HG02852 (cell line): ENCODE results near the gene CDK18.

Experiments
- ATAC-seq: cut with Tn5 transposase; IDR thresholded peaks from one replicate; pipeline ENCODE4 v1.9.1; 2021; ENCODE audit warnings: mild to moderate bottlenecking, moderate library complexity; ENCODE audit not compliant: unreplicated experiment

The CDK18 gene

DNA sequence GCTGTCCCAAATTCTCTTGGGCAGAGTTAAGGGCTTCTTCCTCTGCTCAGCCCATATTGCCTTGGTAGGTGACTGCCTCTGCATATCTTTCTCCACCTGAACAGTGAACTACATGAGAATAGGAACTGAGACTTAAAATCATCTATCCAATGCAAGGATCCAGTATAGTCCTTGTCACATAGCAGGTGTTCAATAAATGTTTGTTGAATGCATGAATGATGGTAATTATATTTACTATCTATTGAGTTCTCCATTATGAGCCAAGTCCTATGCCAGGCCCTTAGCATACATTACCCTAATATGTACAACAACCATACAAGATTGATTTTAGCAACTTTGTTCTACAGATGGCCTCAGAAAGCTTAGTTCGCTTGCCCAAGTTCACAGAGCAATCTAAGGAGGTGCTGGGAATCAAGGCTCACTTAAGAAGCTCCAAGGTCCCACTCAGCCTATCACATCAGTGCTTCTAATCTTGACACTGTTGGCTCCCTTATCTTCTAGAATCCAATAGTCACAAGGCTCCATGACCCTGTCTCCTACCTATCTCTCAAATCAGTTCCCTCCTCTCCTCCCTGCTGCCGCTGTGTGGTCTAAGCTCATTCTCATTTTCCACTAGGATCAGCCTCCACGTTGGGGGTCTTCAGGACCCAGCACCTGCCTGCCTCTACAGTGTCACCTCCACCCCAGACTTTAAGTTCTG, 2.2 kb upstream of the CDK18 start:
- ATAC-seq = no peak

DNA sequence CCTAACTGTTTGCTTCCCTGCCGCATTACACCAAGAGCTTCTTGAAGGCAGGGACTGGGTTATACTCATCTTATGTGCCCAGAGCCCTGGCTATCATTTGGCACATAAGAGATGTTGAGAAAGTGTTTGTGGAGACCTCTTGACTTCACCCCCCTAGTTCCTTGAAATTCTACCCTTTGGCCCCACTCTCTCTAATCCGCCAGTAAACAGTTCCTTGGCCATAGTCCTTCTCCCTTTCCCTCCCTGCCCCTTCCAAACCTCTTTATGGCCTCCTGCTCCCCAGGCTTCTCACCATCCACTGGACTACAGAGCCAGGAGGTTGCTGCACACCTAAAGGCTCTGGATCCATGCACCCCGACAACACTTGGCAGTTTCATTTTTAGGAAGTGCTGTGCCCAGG, 1.5 kb upstream of the CDK18 start:
- no peak for ATAC-seq

- ATAC-seq = no peak
Observed at GRCh38 chr1:205505076-205505729, 734 bp downstream of the CDK18 start.

DNA sequence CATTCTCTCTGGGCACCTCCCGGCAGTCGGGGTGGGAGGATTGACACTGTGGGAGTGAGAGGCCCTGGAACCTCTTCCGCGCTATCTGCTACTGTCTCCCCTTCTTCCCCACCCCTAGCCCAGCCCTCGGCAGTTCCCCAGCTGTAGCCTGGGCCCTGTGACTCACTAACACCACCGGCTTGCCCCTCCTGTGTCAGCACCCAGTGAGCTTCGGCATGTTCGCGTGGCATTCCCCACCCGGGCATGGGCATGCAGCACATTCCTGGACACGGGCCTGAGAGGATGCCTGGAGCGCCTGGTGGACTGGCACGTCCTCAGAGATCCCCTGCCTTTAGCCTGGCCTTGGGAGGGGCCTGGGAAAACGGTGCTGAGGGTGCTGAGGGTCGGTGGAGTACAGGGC, 1.3 kb downstream of the CDK18 start:
- ATAC-seq = no peak

- ATAC-seq = no peak
Observed at GRCh38 chr1:205506409-205507200, 2.1 kb downstream of the CDK18 start.

DNA sequence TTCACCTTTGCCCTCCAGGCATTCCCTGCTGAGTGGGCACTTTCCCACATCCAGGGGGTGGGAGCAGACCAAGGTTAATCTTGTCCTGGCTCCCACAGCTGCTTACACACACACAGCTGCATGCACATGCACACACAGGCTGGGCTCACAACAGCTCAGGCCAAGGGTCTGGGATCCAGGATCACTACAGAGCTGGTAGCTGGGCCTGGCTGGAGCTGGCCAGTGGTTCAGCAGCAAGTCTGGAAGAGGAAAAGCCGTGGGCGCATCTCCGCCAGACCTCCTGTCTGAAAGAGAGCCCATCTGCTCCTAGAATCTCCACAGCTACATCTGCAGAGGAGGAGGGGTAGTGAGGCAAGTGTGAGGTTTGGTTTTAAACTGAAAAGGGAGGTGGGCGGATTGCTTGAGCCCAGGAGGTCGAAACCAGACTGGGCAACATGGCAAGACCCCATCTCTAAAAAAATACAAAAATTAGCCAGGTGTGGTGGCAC, 3.8 kb downstream of the CDK18 start:
- ATAC-seq = no peak

DNA sequence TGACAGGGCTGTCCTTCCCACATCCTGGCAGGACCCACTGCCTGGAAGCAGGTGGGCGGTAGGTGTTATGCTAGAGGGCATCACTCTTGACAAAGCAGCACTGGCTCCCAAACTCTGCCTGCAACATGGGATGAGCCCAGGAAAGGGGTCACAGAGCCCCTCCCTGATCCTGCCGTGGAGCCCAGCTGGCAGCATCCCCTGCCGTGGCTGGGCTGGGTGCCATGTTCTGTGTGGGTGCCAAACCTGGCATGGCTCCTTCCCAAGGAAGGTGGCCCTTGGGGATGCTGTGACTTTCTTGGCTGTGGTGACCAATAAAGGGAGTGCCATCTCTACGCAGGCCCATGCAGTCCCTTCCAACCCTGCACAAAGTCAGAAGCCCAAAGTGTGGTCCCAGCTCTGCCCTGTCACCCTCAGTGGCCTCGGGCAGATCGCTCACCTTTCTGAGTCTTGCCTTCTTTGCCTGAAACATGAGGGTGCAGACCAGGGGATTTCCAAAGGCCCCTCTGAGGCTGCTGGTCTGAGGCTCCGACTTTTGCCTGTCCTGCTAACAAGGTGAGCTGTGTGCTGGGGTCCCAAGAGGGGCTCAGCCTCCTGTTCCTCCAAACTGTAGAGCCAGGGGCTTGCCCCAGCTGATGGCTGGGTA, 6.0 kb downstream of the CDK18 start:
- no peak for ATAC-seq

GRCh38 chr1:205510951-205511330, 6.5 kb downstream of the CDK18 start:
- no peak for ATAC-seq

DNA sequence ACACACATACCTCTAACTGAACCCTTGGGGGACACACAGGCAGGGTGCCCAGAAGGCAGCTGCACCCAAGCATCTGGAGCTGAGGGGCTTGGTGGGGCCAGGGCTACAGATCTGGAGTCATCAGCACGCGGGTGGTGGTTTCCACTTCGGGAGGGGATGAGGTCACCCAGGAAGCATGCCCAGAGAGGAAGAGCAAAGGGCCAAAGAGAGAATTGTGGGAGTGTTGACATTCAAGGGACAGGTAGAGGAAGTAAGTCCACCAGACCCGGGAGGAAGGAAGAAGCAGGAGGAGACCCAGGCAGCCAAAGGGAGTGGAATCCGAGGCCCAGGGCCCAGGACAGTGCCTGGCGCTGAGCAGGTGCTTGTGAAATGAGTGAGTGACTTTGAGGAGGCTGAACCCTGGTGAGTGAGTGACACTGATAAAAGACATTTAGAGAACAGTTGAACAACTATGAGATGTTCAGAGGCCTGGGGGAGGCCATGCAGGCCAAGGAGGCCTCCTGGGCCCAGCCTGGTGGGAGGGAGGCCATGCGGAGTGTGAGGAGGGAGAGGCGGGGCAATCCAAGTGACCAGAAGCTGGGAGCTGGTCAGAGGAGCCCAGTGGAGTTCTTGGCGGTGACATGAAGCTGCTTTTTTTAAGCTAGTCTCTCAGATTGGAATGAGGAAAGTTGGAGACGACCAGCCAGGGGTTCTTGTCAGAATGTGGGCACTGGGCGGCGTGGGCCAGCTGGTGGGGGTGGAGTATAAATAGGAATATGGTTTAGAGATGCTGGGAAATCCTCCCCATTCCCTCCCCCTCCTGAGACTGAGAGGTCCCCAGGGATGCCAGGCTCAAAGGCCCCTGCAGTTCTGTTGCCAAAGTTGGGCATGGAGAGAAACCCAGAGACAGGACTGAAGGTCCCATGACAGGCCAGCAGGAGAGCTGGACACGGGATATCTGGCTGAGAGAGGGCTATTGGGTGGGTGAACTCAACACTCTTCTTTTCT, 7.9 kb downstream of the CDK18 start:
- ATAC-seq = no peak

- ATAC-seq = no peak
Observed at GRCh38 chr1:205513774-205514173, 9.3 kb downstream of the CDK18 start.

- ATAC-seq = no peak
Observed at GRCh38 chr1:205514211-205515142, 10.0 kb downstream of the CDK18 start.

DNA sequence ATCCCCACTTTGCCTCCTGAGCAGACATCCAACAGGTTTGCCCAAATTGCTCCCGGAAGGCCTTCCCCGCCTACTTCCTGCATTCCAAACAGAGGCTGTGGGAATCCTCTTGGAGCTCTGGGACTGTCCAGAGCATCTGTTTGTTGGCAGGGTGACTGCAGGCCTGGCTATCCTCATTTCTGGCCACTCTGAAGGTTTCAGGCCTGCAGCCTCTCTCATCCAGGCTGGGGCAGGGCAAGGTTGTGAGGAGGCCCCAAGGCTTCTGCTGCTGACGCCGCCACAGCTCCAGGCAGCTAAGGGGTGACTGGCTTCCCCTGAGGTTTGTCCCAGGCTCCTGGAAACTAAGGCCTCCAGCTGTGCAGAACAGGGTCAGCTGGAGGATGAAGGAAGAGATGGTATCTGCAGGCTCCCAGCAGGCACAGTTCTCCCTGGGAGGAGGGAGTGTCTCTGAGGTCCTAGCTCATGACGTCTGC, 11.3 kb downstream of the CDK18 start:
- ATAC-seq = no peak

GRCh38 chr1:205516362-205516761, 11.9 kb downstream of the CDK18 start:
- ATAC-seq = no peak

DNA sequence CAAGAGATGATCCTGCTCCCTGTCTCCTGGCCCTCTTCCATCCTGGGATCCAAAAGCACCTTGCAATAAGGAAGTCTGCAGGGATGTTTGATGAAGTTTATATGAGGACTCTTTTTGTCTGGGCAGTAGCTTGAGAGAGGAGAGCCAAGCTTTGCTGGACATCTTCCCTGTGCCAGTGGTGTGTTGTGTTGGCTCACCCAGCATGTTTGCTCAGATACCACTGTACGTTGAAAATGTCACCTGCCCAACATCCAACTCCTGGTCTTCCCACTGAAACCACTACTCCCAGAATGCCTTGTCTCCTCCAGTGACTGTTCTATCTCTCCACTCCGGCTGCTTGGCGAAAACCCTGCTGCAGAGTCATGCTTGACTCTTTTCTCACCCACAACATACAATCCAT, 12.8 kb downstream of the CDK18 start:
- ATAC-seq = no peak

DNA sequence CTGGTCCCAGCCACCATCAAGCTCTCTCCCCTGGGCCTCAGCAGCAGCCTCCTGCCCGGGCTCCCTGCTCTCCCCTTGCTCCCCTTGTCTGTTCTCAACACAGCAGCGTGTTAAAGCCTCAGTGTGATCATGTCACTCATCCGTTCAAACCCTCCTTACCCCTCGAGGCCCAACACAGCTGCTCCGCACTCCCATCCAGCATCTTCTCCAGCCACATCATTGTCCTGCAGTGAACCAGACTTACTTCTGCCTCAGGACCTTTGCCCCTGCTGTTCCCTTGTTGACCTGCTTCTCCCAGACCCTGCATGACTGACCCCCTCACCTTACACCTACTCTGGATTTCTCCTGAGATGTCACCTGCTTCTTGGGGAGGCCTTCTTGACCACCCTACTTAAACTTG, 13.3 kb downstream of the CDK18 start:
- ATAC-seq = no peak

GRCh38 chr1:205518661-205519540, 14.4 kb downstream of the CDK18 start:
- ATAC-seq = no peak

DNA sequence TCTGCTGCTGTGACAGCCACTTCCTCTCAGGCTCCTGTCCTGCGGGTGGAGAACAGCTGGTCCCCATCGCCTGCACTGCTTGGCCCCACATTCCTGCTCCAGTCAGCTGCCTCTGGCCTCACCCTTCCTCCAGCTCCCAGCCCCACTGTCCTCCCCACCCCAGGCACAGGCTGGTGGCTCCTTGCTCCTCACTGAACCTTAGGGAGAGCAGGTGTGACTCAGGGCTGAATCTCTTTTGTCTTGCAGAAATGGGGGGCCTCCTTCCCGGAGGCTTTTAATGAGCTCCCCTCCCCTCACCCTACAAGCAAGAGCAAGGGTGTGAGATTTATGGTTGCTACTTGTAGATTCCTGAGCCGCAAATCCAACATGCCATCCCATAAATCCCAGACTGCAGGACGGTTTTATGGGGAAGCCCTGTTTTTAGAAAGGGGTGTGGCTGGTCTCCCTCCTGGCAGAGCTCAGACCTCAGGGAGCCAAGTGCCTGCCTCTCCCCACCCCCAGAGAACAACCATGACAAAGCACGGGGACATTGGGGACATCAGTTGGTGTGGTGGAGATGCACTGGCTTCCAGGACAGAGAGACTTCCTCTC, 15.2 kb downstream of the CDK18 start:
- ATAC-seq = no peak

DNA sequence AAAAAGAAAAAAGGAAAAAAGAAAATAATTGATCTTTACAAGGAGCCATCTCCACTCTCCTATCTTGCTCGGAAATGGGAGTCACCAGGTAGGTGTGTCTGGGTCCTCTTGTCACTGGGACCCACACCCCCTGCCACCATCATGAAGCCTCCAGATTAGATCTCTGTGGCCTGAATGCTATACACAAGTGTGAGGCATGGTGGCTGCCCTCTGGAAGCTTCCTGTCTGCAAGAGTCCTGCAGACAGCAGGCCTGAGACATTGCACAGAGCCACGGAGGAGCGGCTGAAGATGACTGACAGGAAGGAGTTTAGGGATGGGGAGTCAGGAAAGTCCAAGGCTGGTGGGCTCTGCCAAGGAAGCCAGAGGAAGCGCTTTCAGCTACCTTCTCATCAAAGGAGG, 16.2 kb downstream of the CDK18 start:
- no peak for ATAC-seq
